Limb (tissue), 2 donors: ENCODE measurements around the gene SLC22A13.
"Not testable (repeated sequence)": the region's sequence is repeated elsewhere in the genome, so short reads cannot be mapped to it uniquely, and the experiment has no call there.

Source experiments
- DNase-seq, 2 donors: peaks; one replicate each; pipeline ENCODE4 v3.0.0-alpha.2; 2016; ENCODE audit errors: extremely low spot score in 2 of 2

SLC22A13 gene

DNA sequence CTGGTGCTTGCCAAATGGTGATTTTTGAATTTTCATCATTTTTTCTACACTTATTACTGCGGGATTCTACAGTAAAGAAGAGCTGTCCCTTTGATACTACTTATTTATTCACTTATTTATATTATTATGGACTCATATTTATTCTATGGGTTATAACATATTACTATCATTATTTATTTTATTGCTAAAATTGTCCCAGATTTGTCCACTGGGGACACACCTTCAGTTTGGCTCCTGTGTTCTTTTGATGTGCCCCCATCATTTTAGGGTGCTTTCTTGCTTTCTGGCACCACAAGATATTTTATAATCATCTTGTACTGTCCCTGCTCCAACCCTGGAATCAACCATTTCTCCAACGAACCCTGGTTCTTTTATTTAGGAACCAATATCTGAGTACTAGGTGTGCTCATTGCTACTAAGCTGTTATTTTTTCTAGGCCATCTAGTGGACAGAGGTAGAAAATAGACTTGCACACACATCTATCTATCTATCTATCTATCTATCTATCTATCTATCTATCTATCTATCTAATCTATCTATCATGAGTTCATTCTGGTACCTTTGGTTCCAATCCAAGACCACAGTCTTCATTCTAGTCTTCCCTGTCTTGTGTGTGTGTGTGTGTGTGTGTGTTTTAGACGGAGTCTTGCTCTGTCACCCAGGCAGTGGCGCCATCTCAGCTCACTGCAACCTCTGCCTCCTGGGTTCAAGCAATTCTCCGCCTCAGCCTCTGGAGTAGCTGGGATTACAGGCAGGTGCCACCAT, 32.5 kb downstream of the SLC22A13 start:
- peak in 1 of 2 donors; percentile 39 for DNase-seq

DNA sequence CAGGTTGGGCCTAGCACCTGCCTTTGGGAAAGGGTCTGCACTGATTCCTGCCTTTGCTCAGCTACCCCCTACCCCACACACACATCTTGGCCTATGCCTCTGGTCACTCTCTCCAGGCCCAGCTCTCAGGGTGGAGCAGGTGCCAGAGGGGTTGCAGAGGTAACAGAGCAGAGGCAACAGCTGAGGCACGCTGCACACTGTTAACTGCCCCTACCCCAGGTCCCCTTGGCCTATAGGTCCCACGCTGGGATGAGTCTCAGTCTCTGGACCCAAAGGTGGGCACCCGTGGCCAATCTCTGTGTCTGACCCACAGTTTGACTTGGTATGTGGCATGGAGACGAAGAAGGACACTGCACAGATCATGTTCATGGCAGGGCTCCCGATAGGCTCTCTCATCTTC, 41.3 kb downstream of the SLC22A13 start:
- DNase-seq = no peak

DNA sequence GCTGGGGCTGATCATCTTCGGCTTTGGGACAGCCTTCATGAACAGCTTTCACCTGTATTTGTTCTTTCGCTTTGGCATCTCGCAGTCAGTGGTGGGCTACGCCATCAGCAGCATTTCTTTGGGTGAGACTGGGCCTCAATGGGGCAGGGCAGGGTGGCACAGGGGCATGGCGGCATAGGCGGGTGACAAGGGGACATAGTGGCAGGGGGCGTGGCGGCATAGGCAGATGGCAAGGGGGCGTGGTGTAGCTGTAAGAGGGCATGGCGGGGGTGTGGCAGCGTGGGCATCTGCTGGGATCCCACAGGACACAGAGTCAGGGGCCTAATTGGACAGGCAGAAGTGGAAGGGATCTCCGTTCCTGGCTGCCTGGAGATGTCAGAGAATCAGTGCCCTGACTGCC, 42.0 kb downstream of the SLC22A13 start:
- DNase-seq = no peak

DNA sequence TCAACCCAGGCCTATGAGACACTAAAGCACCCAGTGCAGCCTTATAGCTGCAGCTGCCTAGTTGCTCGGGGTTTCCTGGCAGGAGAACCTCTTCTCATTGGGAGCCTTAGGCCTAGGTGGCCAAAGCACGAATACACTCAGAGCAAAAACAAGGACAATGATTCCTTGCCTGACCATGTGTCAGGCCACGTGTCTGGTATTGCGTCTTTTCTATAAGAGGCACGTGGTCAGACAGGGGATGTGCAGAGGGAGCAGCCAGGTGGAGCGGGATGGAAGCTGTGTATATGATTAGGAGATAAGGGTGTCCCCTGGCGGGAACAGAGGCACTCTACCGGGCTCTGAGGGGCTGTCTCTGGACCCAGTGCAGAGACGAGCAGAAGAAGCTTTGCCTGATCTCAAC, 42.8 kb downstream of the SLC22A13 start:
- no peak for DNase-seq

DNA sequence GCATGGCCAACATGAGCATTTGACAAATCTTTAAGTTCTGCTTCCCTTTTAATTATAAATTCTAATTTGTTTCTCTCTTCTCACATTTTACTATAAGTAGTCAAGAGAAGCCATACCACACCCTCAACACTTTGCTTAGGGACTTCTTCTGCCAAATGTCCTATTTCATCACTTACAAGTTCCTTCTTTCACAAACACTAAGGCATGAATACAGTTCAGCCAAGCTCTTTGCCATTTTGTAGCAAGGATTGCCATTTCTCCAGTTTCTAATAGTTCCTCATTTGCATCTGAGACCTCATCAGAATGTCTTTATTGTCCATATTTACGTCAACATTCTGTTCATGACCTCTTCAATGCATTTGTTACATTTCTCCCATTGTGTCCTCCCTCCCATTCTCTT, 45.9 kb downstream of the SLC22A13 start:
- no peak for DNase-seq

DNA sequence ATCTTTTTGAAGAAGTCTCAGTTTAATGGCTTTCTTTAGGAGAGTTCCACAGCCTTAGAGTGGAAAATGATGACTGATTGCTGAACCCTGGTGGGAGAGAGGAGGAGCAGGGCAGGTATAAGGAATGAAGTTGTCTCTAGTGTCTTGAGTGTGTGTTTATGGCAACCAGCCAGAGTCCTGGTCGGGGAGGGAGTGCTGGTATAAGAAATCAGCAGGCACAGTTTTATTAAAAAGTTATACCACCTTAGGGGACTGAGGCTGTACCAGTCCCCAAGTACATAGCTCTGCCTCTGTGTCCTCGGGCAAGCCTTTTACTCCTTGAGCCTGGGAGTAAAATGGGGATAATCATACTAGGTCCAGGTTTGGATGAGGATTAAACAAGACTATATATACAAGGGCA, 46.3 kb downstream of the SLC22A13 start:
- DNase-seq = no peak

DNA sequence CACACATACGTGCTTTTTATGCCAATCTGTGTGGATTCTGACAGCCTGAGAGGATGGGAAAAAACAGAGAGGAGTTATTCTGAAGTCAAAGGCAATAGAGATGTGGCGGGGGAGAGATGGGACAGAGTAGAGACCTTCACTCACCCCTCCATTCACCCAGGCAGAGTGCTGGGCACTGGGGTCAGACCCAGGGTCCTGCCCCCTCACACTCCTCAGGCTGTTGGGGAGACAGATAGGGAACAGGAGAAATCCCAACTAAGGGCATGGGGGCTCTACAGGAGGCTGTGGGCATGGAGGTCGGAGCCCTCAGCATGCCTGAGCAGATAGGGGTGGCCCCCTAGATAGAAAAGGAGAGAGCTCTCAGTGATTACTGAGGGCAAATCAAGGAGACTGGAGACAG, 46.7 kb downstream of the SLC22A13 start:
- no peak for DNase-seq

DNA sequence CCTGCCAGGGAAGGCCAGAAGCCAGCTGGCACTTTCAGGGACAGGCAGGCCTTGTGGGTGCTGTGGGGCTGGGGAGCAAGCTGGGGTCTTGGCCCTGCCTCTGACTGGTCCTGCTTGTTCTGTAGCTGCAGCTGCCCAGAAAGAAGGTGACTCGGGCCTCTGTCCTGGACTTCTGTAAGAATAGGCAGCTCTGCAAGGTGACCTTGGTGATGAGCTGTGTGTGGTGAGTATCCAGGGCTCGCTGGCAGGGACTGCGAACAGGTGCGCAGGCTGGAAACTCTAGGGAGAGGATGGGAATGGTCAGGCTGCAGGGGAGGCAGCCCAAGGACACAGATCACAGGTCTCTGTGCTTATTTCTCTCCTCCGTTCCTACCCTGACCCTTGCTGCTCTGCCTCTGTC, 47.7 kb downstream of the SLC22A13 start:
- DNase-seq = no peak

DNA sequence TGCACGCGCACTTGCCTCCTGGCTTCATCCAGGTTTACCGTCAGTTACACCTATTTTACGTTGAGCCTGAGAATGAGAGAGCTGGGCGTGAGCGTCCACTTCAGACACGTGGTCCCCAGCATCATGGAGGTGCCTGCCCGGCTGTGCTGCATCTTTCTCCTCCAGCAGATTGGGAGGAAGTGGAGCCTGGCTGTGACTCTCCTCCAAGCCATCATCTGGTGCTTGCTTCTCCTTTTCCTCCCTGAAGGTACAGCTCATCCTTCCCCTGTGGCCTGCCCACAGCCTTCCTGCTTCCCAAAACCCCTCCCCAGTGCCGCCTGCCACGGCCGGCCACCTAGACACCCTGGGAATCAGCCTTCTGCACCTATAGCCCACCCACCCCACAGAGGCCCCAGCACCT, 48.1 kb downstream of the SLC22A13 start:
- no peak for DNase-seq

DNA sequence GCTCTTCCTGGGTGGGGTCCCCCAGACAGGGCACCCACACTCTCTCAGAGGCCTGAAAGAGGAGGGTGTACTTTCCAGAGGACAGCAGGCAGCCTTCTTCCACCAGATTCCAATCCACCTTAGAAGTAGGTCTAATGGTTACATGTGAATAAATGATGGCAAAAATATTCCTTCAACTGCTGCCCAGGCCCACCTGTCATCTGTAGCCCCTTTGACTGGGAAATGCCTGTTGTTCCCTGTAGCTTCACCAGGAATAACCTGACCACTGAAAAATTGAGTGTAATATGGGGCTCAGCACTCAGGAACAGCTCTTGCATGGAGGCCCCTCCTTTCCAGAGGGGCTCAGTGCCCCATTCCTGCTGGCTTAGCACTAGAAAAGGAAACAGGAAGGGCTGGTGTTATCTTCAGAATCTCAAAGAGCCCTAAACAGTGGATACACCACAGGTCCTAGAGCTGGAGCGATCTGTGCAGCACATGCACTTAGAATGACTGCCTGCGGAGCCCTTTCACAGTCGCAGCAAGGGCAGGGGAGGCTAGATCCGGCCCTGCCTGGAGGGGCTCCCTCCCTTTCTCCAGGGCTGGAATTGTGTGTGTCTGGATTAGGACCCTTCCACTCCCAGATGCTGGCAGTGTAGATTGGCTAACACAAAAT, 48.6 kb downstream of the SLC22A13 start:
- DNase-seq = no peak

DNA sequence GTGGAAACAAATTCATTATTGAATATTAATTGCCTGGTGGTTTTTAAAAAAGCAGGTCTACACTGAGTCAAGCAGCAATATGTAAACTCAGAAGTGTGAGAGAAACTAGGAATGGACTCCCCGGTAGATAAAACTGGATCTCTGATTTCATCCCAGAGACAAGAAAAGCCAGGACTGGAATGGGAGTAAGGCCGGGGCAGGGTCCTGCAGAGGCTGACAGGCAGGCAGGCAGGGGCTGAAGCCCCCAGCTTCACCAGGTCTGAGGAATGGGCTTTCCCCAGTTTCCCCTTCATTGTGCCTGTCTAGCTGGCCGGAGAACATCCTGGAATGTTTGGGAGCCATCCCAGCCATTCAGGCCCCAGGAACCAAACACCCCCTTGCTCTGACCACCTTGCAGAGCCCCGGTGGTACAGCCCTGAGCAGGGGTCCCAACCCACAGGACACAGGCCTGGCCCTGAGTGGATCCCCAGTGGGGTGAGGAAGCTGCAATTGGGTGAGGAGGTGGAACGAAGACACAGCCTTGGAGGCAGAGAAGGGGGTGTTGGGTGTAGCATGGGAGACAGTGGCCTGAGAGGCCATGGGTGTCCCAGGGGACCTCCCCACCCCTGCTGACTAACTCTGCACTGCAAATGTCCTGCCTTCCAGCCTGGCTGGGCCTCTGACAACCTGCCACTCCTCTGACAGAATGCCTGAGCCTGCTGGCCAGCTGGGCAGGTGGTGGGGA, 49.3 kb downstream of the SLC22A13 start:
- DNase-seq = no peak

DNA sequence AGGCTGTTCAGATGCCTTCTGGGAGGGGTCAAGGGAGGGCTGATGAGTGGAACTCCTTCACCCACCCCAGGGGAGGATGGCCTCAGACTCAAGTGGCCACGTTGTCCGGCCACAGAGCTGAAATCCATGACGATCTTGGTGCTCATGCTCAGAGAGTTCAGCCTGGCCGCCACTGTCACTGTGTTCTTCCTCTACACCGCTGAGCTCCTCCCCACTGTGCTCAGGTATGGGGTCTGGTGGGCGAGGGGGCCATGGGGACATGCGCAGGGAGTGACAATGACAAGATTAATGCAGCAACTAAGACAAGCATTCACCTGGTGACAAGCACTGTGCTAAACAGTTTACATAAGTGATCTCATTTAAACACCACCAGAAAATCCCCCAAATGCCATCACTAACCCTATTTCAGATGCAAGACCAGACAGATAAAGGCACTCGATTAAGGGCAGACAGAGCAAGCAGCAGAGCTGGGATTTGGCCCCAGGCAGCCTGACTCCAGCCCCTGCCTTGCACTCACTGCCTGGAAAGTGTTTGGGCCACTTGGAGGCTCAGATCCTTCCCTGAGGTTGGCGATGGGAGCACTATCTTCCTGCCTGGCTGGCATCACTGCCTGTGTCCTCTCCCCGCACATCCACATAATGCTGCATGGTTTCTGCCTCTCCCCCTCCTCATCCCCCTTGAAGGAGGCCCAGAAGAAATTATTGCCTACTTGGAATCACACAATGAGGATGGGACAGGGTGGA, 50.0 kb downstream of the SLC22A13 start:
- DNase-seq = no peak

DNA sequence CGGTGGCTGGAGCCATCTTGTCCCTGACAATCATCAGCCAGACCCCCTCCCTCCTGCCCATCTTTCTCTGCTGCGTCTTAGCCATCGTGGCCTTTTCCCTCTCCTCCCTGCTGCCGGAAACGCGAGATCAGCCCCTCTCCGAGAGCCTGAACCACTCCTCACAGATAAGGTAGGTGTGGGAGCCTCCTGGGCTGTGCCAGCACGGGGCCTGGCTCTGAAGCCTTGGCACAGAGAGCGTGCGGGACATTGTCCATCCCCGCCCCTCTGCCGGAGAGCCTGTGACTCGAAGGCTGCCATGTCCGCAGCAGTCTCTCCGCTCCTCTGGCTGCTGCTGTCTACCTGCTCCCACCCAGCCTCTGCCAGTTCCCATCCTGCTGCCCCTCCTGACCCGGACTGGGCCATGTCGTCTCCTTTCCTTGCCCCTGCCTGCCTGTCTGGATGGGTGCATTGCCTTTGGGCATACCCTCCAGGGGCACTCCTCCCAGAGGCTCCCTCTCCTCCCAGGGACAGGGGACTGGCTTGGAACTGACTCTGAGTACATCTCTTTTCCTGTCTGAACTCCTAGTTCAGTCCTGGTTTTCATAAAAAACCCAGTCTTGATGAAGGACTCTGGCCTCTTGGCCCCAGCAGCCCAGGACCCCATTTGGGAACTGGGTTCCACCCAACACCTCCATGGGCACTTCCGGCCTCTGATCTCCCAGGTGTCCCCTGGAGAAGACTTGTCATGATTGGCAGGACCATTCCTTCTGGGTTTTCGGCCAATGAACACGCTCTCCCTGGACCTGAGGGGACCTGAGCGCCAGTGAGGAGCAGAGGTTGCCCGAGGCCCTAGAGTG, 51.0 kb downstream of the SLC22A13 start:
- no peak for DNase-seq

DNA sequence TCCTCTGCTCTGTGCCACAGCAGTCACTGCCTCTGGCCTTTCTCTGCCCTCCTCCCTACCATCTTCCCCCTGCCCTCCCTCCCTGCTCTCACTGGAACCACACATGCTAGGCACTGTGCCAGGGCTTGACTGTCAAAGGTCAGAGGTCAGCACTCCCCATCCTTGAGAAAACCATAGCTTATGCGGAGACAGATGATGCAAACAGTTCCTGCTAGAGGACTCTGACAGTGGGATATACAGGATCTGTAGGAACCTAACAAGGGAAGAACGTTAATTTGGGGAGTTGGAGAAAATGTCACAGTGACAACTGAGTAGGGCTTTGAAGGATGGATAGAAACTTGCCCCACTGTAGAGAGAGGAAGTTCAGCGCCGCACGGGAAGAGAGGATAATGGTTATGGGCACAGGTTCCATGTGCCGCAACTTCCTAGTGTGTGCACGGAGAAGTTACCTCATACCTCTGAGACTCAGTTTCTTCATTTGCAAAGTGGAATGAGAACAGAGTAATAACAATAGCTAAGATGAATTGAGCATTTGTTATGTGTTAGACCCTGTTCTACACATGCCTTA, 51.7 kb downstream of the SLC22A13 start:
- no peak for DNase-seq

DNA sequence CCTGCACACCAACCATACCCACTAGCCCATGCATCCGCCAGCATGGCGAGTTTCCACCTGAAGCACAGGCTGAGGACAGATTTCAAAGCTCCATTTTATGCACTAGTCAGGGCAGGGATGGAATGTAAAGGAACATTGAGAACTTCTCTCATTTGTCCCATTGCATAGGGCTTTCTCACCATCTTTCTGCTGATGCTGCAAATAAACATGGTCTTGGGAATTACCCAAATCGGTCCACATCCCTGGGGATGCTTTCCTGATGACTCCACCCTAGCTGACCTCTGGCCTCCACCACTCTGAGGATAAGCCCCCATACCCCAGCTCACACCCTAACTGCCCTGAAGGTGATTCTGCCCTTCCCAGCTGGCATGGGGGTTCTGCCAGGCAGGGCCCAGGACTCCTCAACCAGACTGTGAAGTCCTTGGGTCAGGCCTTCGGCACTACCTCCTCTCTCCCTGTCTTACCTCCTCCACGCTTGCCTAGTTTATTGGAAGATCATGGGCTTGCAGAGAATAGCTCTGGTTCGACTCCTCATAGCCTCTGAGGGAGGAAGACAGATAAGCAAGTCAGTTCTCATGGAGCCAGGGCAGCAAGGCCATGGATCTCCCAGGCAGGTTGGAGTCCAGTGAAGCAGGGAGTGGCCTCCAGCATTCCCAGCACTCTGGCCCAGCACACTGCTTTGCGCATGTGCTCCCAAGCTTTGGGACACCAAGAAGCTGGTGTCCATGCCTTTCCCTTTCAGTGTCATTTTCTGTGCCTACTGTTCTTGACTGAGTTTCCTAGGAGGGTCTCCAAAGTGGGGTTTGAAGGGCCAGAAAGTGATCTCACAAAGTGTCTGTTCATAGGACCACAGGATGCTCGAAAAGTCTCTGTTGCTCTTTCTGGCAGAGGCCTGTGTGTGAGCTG, 53.4 kb downstream of the SLC22A13 start:
- no peak for DNase-seq

DNA sequence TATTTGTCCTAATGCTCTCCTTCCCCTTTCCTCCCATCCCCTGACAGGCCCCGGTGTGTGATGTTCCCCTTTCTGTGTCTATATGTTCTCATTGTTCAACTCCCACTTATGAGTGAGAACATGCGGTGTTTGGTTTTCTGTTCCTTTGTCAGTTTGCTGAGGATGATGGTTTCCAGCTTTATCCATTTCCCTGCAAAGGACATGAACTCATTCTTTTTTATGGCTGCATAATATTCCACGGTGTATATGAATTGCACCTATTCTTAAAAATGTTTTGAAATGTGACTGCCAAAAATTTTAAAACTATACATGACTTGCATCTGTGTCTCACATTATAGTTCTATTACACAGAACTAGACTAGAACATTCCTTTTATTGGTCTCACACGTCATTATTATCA, 55.0 kb downstream of the SLC22A13 start:
- not testable (repeated sequence) for DNase-seq

DNA sequence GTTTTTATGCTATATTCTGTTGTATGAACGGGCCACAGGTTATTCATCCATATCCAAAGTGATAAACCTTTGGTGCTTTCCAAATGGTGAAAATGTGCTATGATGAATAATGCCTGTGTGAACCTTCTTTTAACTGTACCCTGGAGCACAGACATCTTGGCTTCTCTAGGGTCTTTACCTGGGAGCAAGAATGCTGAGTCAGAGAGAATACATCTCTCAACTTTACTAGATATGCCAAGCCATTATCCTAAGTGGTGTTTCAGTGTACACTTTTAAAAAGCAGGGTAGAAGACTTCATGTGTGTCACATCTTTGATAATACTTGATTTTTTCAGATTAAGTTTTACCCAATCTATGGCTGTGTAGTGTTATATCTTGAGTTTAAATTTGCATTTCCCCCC, 57.4 kb downstream of the SLC22A13 start:
- no peak for DNase-seq

DNA sequence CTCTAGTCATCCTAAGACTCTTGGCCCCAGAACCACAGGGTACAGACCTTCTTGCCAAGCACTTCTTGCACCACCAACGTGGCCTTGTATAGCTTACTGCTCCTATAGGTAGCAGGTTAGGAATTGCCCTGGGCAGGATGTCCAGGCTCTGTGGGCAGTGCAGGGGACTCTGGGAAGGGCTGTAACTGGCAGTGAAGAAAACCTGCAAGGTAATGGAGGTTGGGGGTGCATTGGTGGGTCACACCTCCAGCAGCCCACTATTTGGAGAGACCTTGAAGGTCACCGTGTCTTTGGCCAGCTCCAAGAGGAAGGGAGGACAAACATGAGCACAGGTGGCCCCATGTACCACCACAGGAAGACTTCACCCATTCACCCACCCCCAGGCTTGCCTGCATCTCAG, 59.6 kb downstream of the SLC22A13 start:
- no peak for DNase-seq

DNA sequence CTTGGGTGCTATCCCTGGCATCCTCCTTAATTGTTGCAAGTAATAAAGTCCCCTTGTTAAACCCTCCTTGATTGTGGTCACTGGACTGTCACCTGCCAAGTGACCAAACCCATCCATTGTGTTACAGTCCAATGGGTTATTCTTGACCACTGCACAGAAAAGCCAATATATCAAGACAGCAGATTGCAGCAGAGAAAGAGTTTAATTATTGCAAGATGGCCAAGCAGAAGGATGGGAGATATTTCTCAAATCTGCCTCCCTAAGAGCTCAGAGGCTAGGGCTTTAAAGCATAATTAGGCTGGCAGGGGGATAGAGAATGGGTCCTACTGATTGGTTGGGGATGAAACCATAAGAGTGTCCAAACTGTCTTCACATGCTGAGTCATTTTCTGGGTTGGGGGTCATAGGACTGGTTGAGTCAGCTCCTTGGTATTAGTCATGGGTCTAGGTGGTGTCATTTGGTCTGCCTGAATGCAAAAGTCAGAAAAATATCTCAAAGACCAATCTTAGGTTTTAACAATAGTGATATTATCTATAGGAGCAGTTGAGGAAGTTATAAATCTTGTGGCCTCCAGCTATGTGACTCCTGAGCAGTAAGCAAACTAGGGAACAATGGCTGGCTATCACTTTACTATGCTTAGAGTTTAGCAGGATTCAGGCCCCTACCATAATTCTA, 61.9 kb downstream of the SLC22A13 start:
- no peak for DNase-seq
